Trophoblast cell (in vitro differentiated cells and primary cell): ENCODE data around the gene VTI1B.
"Not testable (repeated sequence)": the region's sequence is repeated elsewhere in the genome, so short reads cannot be mapped to it uniquely, and the experiment has no call there.

ENCODE experiments used
- DNase-seq, 2 donors: peaks; one replicate each; pipeline ENCODE4 v3.0.0-alpha.2; 2016
- H2AFZ ChIP-seq: 2 replicates; pipeline ENCODE4 v1.6.1; 2013; ENCODE audit warnings: low read length, moderate library complexity, mild to moderate bottlenecking; ENCODE audit not compliant: insufficient read depth, poor library complexity
- H2AK5ac ChIP-seq: 2 replicates; pipeline ENCODE4 v1.6.1; 2013; ENCODE audit warnings: mild to moderate bottlenecking, low read length
- H2BK120ac ChIP-seq: 2 replicates; pipeline ENCODE4 v1.6.1; 2013; ENCODE audit warnings: low read length, mild to moderate bottlenecking, moderate library complexity; ENCODE audit not compliant: insufficient read depth, poor library complexity
- H2BK12ac ChIP-seq: 2 replicates; pipeline ENCODE4 v1.6.1; 2013; ENCODE audit warnings: mild to moderate bottlenecking, low read length, moderate library complexity
- H2BK5ac ChIP-seq: 2 replicates; pipeline ENCODE4 v1.6.1; 2013; ENCODE audit warnings: low read length, low read depth, moderate library complexity, mild to moderate bottlenecking; ENCODE audit not compliant: poor library complexity
- H3K14ac ChIP-seq: 2 replicates; pipeline ENCODE4 v1.6.1; 2013; ENCODE audit warnings: mild to moderate bottlenecking, low read length
- H3K18ac ChIP-seq: 2 replicates; pipeline ENCODE4 v1.6.1; 2013; ENCODE audit warnings: mild to moderate bottlenecking, low read length
- H3K23ac ChIP-seq: 2 replicates; pipeline ENCODE4 v1.6.1; 2013; ENCODE audit warnings: low read length
- H3K27ac ChIP-seq: 2 replicates; pipeline ENCODE4 v1.5.1; 2013; ENCODE audit warnings: low read depth, mild to moderate bottlenecking, inconsistent platforms, low read length, moderate library complexity
- H3K27me3 ChIP-seq: 2 replicates; pipeline ENCODE4 v1.6.1; 2013; ENCODE audit warnings: inconsistent platforms, mild to moderate bottlenecking, low read length, moderate library complexity; ENCODE audit not compliant: insufficient read depth
- H3K36me3 ChIP-seq, 2 experiments: 1 replicate in 1 of 2; 2 replicates in 1 of 2; pipeline ENCODE4 v1.6.1; 2013; ENCODE audit warnings: low read length in 2 of 2, mild to moderate bottlenecking in 2 of 2, moderate library complexity in 1 of 2; ENCODE audit not compliant: insufficient read depth in 2 of 2, control insufficient read depth in 1 of 2
- H3K4ac ChIP-seq: 2 replicates; pipeline ENCODE4 v1.6.1; 2013; ENCODE audit warnings: low read depth, mild to moderate bottlenecking, low read length, moderate library complexity
- H3K4me1 ChIP-seq, 2 experiments: 1 replicate in 1 of 2; 2 replicates in 1 of 2; pipeline ENCODE4 v1.6.1; 2013; ENCODE audit warnings: low read length in 2 of 2, mild to moderate bottlenecking in 2 of 2, moderate library complexity in 1 of 2; ENCODE audit not compliant: insufficient read depth in 2 of 2, control insufficient read depth in 1 of 2
- H3K4me2 ChIP-seq: 2 replicates; pipeline ENCODE4 v1.6.1; 2013; ENCODE audit warnings: inconsistent platforms, mild to moderate bottlenecking, low read length, moderate library complexity
- H3K4me3 ChIP-seq: 2 replicates; pipeline ENCODE4 v1.5.1; 2013; ENCODE audit warnings: mild to moderate bottlenecking, low read depth, low read length, inconsistent platforms
- H3K79me1 ChIP-seq: one replicate; pipeline ENCODE4 v1.6.1; 2013; ENCODE audit warnings: low read length
- H3K79me2 ChIP-seq: 2 replicates; pipeline ENCODE4 v1.6.1; 2013; ENCODE audit warnings: low read length, mild to moderate bottlenecking; ENCODE audit not compliant: control insufficient read depth, insufficient read depth, poor library complexity
- H3K9ac ChIP-seq: 2 replicates; pipeline ENCODE4 v1.6.1; 2013; ENCODE audit warnings: mild to moderate bottlenecking, low read length
- H3K9me3 ChIP-seq: 2 replicates; pipeline ENCODE4 v1.6.1; 2013; ENCODE audit warnings: low read depth, mild to moderate bottlenecking, control low read depth, inconsistent platforms, low read length; ENCODE audit not compliant: insufficient read depth
- H4K12ac ChIP-seq: 2 replicates; pipeline ENCODE4 v1.6.1; 2013; ENCODE audit warnings: low read depth, mild to moderate bottlenecking, low read length, moderate library complexity
- H4K8ac ChIP-seq: 2 replicates; pipeline ENCODE4 v1.6.1; 2013; ENCODE audit warnings: low read depth, mild to moderate bottlenecking, low read length, moderate library complexity
- H4K91ac ChIP-seq: one replicate; pipeline ENCODE4 v1.6.1; 2013; ENCODE audit warnings: low read depth, mild to moderate bottlenecking, low read length, moderate library complexity
- WGBS: extraction: QIAGEN DNeasy Blood & Tissue Kit; methylation state at CpG from one replicate; pipeline ENCODE4 v1.1.7; 2013; ENCODE audit warnings: missing lambda C conversion rate; ENCODE audit not compliant: insufficient read length, insufficient coverage; ENCODE audit errors: extremely low coverage; 5-methylcytosine and 5-hydroxymethylcytosine counted together

VTI1B gene

DNA sequence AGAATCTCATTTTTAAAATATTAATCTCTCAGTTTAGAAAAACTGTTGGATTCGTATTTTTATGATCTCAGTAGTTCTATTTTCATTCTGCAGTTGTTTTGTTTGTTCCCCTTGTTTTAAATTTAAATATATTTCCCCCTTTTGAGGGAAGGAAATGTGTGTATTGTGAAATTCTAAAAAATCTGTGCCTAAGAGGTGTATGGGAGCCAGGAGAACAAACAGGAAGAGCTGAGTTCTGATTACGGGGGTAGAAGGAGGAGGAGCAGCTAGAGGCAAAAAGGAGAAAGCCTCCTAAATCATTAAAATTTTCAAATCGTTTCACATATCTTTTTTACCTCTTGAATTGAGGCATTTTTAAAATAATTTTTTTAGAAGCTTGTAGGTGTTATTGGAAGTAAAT, 29.6 kb upstream of the VTI1B start:
- H4K12ac ChIP-seq = no peak overlapping the region
- no peak overlapping the region for H3K4me2 ChIP-seq
- H3K23ac ChIP-seq = no peak overlapping the region
- no peak overlapping the region for H2BK120ac ChIP-seq
- H3K36me3 ChIP-seq = no peaks in the 10 kb centered on the region
- H3K79me2 ChIP-seq = no peaks in the 10 kb centered on the region
- H2AK5ac ChIP-seq = no peak overlapping the region
- WGBS = no CpG with 5 or more reads among the region's 3 CpGs
- no peak overlapping the region for H3K4ac ChIP-seq
- no peak overlapping the region for H2BK5ac ChIP-seq
- no peak for DNase-seq
- H3K27ac ChIP-seq = no peak overlapping the region
- H3K14ac ChIP-seq = no peak overlapping the region
- H3K18ac ChIP-seq = no peak overlapping the region
- no peaks in the 10 kb centered on the region for H3K79me1 ChIP-seq
- no peaks in the 10 kb centered on the region for H3K4me1 ChIP-seq
- no peak overlapping the region for H2BK12ac ChIP-seq
- H4K8ac ChIP-seq = no peak overlapping the region
- H2AFZ ChIP-seq = no peak overlapping the region
- H4K91ac ChIP-seq = no peak overlapping the region
- H3K4me3 ChIP-seq = no peak overlapping the region
- H3K27me3 ChIP-seq = no peaks in the 10 kb centered on the region
- no peak overlapping the region for H3K9ac ChIP-seq
- no peaks in the 10 kb centered on the region for H3K9me3 ChIP-seq

- not testable (repeated sequence) for H4K91ac ChIP-seq, H4K8ac ChIP-seq, H2BK12ac ChIP-seq, H3K9me3 ChIP-seq, H3K18ac ChIP-seq, H3K79me2 ChIP-seq, H3K36me3 ChIP-seq, H3K4me1 ChIP-seq, DNase-seq, H4K12ac ChIP-seq, H3K4ac ChIP-seq, H3K27ac ChIP-seq, H2AFZ ChIP-seq, H3K9ac ChIP-seq, H3K4me2 ChIP-seq, H3K14ac ChIP-seq, H2BK5ac ChIP-seq, H3K23ac ChIP-seq, H3K79me1 ChIP-seq, H3K4me3 ChIP-seq, H3K27me3 ChIP-seq, H2BK120ac ChIP-seq, H2AK5ac ChIP-seq
- no CpG with 5 or more reads among the region's 8 CpGs for WGBS
Measured at GRCh38 chr14:67701492-67701891, 27.1 kb upstream of the VTI1B start, which contains the start of gene RDH12. TSS of gene RDH12 (plus strand) at chr14:67701886. CDS start at chr14:67722643, 20,757 bp downstream.

- H3K79me1 ChIP-seq = peaks cover 7% of the 10 kb centered on the region
- peaks cover 5% of the 10 kb centered on the region for H3K79me2 ChIP-seq
- no peak overlapping the region for H2AFZ ChIP-seq
- H3K9me3 ChIP-seq = no peaks in the 10 kb centered on the region
- no peak overlapping the region for H3K14ac ChIP-seq
- no peak overlapping the region for H4K91ac ChIP-seq
- H2BK12ac ChIP-seq = no peak overlapping the region
- H4K8ac ChIP-seq = no peak overlapping the region
- H4K12ac ChIP-seq = no peak overlapping the region
- H3K18ac ChIP-seq = no peak overlapping the region
- WGBS = no CpG with 5 or more reads among the region's 1 CpG
- H3K36me3 ChIP-seq = no peaks in the 10 kb centered on the region
- H2BK120ac ChIP-seq = no peak overlapping the region
- H3K4me1 ChIP-seq = peaks cover 6 to 7% of the 10 kb centered on the region in 2 experiments
- no peak overlapping the region for H3K27ac ChIP-seq
- H3K27me3 ChIP-seq = no peaks in the 10 kb centered on the region
- no peak overlapping the region for H3K4me3 ChIP-seq
- no peak overlapping the region for H3K9ac ChIP-seq
- no peak overlapping the region for H3K4me2 ChIP-seq
- no peak overlapping the region for H3K4ac ChIP-seq
- no peak overlapping the region for H2AK5ac ChIP-seq
- H2BK5ac ChIP-seq = no peak overlapping the region
- DNase-seq = no peak
- H3K23ac ChIP-seq = no peak overlapping the region
Measured at GRCh38 chr14:67698179-67698578, 23.7 kb upstream of the VTI1B start.

GRCh38 chr14:67697006-67697405, 22.6 kb upstream of the VTI1B start:
- no peak overlapping the region for H3K9ac ChIP-seq
- H2BK120ac ChIP-seq = no peak overlapping the region
- H3K79me1 ChIP-seq = peaks cover 7% of the 10 kb centered on the region
- H3K9me3 ChIP-seq = no peaks in the 10 kb centered on the region
- no peak overlapping the region for H3K14ac ChIP-seq
- whole genome bisulfite sequencing = no CpG with 5 or more reads among the region's 4 CpGs
- peaks cover 2 to 4% of the 10 kb centered on the region in 2 experiments for H3K36me3 ChIP-seq
- no peak overlapping the region for H4K91ac ChIP-seq
- H3K4ac ChIP-seq = no peak overlapping the region
- H3K27ac ChIP-seq = no peak overlapping the region
- no peak overlapping the region for H3K18ac ChIP-seq
- no peak overlapping the region for H3K23ac ChIP-seq
- H2AFZ ChIP-seq = no peak overlapping the region
- no peak overlapping the region for H4K12ac ChIP-seq
- H3K4me1 ChIP-seq = peaks cover 6 to 9% of the 10 kb centered on the region in 2 experiments
- H3K4me3 ChIP-seq = no peak overlapping the region
- no peak overlapping the region for H4K8ac ChIP-seq
- H3K79me2 ChIP-seq = peaks cover 5% of the 10 kb centered on the region
- DNase-seq = no peak
- no peak overlapping the region for H2AK5ac ChIP-seq
- no peak overlapping the region for H2BK5ac ChIP-seq
- no peak overlapping the region for H2BK12ac ChIP-seq
- H3K27me3 ChIP-seq = no peaks in the 10 kb centered on the region
- H3K4me2 ChIP-seq = no peak overlapping the region
